HG03378 (cell line): ENCODE results near the gene ENTPD2.

ENCODE experiments used
- ATAC-seq: cut with Tn5 transposase; IDR thresholded peaks from one replicate; pipeline ENCODE4 v1.9.1; 2021; ENCODE audit warnings: mild to moderate bottlenecking, moderate library complexity; ENCODE audit not compliant: unreplicated experiment

Gene ENTPD2

DNA sequence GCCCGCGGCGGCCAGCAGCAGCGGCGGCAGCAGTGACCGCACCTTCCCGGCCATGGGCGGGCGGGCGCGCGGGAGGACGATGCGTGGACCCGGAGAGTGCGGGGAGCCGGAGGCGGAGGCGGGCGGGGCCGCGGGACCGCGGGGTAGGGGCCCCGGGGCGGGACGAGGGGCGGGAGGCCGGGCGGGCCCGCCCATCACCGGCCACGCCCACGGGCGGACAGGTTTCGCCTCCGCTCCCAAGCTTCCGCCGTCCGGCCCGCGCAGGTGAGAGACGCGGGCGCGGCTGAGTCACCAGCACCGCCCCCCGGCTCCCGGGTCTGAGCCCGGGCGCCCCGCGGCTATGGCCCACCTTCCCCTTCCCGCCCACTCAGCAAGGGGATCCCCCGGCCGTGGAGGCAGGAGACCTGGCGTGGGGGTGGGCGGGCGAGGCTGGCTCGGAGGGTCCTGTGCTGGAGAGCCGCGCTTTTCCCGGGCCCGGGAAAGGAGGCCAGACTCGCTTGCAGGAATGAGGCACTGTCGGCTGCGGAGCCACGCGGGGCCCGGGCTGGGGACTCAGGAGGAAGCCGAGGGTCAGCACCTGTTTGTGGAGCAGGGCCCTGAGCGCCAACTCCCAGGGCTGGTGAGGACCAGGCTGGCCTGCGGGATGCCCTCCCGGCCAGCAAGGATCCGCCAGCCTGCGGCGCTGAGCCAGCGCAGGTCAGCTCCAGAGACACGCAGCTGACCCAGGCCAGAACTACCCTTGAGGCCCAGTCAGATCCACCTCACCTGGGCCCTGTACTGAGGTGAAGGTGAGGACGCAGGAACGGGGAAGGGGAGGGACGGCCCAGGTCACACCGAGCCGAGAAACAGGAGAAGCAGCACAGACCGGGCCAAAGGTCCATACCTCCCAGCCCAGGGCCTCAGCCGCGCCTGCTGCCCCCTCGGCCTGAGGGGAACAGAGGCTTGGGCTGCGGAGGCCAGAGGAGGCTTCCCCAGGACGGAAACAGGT, at the start of gene ENTPD2:
Gene ENTPD2 (minus strand): TSS at position 118 of the 988 bp plus-strand sequence. CDS start 64 bp downstream, at position 54.
- no peak for ATAC-seq

DNA sequence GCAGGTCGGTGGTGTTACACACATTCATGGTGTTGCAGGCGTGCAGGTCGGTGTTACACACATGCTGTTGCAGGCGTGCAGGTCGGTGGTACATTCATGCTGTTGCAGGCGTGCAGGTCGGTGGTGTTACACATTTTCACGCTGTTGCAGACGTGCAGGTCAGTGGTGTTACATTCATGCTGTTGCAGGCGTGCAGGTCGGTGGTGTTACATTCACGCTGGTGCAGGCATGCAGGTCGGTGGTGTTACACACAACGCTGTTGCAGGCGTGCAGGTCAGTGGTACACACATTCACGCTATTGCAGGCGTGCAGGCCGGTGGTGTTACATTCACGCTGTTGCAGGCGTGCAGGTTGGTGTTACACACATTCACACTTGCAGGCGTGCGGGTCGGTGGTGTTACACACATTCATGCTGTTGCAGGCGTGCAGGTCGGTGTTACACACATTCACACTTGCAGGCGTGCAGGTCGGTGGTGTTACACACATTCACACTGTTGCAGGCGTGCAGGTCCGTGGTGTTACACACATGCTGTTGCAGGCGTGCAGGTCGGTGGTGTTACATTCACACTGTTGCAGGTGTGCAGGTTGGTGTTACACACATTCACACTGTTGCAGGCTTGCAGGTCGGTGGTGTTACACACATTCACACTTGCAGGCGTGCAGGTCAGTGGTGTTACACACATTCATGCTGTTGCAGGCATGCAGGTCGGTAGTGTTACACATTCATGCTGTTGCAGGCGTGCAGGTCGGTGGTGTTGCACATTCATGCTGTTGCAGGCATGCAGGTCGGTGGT, 49.5 kb upstream of the ENTPD2 start:
- no peak for ATAC-seq

DNA sequence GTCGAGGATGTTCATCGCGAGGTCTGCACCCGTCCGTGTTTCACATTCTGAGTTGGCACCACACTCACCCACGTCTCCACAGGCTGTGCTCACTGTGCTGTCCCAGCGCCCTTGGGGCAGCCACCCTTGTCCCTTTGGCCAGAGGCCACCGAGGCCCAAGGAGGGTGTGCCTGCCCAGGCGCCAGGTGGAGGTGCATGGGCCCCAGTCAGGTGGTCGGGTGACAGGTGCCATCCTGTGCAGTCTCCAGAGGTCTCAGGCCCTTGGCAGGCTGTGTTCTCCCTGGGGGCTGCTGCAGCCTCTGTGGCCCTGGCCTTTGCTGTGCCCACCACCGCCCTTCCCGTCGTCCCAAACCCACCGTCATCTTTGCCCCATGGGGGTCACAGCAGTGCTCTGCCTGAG, 45.4 kb upstream of the ENTPD2 start:
- no peak for ATAC-seq

DNA sequence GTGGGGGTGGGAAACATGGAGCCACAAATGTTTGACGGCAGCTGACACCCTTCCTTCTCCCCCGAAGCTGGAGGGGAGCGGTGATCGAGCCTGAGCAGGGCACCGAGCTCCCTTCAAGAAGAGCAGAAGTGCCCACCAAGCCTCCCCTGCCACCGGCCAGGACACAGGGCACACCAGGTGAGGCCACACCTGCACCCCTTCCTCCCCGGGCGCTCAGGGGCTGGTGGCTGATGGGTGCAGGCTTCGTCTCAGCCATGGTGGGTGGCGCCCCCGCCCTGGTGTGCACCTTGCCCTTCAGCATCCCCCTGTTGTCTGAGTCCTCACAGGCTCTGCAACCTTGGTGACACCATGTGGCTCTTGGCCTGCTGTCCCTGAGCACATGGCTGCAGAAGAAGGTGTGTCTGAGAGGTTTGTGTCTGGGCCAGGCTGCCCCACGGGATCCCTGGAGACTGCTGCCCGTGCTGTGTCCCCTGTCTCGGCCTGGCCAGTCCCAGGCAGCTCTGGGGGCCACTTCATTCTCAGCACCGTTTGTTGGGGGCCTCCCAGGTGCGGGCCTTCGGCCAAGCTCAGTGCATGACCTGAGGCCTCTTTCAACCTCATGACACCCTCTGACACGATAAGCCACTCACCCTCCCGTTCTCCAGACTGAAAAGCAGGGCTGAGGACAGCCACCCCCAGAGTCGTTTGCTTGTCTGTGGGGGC, 44.1 kb upstream of the ENTPD2 start:
- no peak for ATAC-seq

DNA sequence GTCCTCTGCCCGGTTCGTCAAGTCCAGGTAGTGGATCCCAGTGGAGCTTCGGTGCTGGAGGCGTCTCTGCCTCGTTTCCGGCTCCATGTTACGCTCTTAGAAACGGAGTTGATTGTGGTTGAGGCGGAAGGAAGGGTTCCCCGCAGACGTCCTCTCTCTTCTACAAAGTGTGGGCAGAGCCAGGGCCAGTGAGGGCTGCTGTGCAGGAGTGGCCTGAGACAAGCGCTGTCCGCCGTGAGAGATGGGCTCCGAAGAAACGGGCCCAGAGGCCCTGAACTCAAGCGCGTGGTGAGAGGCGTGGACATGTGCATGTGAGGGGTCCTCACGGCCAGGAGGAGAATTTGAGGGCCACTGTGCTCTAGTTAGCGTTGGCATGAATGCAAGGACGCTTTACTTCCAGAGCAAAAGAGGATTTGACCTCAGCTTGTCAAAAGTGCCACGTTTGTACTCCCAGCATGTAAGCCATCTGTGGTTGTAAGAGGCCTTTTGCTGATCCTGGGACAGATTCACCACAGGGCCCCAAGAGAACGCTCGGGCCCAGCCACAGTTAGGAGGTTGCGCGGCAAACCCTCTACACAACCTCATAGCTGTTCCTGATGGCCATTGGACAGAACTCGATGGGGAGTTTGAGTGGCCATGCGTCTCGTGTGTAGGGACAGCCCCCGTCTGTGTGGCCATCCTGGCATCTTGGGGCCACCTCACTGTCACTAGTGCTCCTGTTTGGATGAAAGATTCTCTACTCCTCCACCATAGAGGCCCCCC, 43.1 kb upstream of the ENTPD2 start:
- no peak for ATAC-seq

DNA sequence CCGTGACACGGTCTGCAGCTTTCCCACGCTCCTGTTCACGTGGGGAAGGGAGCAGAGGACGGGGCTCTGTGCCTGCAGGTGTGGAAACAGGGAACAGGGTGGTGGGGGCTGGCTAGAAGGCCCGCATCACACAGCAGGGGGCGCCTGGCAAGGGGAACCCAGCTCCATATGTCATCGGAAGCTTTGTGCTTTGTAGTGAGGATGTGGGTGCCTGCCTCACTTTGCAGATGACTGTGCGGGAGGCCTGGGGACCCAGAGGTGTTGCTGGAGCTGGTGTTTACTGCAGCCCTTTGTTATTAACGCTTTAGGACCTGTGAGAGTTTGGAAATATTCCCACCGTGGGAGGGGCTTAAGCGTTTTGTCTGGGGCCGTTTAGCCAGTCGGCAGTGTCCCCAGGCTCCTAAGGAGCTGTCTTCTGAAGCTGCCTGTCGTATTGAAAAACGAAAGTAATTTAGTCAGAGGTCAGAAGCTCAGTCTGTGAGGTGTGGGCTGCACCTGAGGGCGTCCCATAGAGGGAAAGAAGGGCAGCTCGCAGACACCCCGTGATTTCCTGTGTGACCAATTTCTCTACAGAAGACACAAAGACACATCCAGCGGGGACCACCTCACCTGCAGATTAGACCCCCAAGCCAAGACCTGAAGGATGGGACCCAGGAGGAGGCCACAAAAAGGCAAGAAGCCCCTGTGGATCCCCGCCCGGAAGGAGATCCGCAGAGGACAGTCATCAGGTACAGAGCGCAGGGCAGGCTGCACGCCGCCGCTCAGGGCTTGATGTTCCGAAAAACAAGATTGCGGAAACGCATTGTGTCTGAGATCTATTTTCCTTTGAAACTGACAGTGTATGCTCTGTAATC, 42.0 kb upstream of the ENTPD2 start:
- ATAC-seq: no peak

DNA sequence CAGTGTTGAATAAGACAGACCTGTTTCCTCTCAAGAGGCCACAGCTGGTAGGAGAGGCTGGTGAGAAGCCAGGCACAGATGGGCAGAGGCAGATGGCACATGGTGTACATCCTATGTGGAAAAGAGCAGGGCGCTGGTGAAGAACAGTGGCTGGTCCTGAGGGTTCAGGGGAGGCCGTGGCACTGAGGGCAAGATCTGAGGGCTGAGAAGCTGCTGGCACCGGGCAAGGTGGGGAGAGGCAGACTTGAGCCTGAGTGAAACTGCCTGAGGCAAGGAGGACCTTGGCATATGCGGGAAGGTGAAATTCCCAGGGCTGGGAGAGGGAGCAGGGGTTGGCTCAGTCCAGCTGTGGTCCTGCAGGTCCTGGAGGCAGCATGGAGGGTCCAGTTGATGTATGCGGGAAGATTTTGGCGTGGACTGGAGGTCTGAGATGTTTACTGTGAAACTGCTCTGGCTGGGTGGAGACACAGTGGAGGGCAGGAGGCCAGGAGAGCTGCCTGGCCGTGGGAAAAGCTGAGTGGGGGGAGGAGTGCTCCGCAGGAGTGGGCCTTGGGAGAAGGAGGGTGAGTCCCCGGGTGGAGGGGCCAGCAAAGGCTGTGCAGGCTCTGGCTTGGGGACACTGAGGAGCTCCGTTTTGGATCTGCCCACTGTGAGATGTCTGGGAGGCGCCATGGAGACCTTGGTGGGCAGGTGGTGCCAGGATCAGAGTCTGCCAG, 35.5 kb upstream of the ENTPD2 start:
- no peak for ATAC-seq

DNA sequence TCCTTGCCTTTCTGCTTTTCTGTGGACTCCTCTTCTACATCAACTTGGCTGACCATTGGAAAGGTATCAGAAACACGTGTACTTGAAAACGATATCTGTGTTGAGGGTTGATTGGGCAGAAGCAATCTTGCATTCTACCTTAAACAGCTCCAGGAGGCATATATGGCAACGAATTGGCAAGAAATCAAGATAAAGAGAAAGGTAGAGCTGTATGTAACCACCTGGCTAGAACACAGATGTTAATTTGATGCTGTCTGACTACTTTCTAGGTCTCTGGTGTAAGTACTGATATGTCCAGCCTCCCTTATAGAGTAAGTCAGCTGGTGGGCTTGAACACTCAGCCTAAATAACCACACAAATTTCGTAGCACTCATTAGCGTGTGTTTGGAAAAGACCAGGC, 34.3 kb upstream of the ENTPD2 start:
- ATAC-seq: no peak

DNA sequence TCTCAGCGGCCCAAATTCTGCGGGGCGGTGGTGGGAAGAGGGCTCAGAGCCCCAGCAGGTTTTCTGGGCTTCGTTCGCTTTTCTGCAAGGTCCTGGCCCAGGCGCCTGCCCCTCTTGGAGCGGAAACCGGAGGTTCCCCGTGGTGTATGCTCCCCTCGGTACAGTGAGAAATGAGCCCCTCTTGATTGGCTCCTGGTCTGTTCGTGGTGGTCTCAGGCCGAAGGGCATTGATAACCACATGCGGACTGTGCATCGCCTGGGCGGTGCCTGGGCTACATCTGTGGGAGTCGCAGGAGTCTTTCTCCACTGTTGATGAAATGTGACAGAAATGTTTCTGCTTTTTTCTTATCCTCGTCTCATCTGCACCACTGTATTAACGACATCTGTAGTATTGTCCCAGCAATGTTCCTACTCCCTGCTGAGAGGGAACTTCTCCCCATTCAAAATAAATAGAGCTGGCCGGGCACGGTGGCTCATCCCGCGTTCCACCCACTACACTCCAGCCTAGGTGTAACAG, 33.6 kb upstream of the ENTPD2 start:
- no peak for ATAC-seq

DNA sequence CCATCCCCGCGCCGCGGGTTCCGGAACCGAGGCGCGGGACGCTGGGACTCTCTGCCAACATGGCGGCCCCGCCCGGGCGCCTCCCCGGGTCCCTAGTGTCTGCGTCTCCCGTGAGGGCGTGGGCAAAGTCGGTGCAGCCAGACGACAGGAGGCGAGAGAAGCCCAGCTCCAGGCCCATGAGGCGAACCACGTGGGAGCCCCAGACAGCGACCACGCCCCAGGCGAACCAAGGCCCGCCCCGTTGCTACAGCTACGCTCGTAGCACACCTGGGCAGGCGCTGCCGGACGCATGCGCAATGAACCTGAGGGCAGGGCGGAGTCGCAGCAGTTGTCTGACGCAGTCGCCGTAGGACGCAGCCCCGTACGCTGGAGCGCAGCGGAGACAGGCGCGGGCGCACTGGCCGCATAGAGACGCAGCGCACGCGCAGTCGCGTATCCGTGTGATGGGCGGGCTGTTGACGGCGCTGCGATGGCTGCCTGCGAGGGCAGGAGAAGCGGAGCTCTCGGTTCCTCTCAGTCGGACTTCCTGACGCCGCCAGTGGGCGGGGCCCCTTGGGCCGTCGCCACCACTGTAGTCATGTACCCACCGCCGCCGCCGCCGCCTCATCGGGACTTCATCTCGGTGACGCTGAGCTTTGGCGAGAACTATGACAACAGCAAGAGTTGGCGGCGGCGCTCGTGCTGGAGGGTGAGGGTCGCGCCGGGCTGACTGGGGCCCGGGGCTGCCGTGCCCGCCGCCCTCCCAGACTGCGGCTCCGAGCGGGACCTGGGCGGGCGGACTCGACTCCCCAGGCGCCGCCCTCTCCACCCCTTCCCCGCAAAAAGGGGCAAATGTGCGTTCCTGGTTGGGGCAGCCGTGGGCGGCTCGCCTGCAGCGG, 32.9 kb upstream of the ENTPD2 start, which contains the start of gene MAN1B1:
Gene MAN1B1 (plus strand): TSS at position 455 of the 878 bp plus-strand sequence. CDS start 15 bp downstream, at position 470.
- ATAC-seq: peak; percentile 85

DNA sequence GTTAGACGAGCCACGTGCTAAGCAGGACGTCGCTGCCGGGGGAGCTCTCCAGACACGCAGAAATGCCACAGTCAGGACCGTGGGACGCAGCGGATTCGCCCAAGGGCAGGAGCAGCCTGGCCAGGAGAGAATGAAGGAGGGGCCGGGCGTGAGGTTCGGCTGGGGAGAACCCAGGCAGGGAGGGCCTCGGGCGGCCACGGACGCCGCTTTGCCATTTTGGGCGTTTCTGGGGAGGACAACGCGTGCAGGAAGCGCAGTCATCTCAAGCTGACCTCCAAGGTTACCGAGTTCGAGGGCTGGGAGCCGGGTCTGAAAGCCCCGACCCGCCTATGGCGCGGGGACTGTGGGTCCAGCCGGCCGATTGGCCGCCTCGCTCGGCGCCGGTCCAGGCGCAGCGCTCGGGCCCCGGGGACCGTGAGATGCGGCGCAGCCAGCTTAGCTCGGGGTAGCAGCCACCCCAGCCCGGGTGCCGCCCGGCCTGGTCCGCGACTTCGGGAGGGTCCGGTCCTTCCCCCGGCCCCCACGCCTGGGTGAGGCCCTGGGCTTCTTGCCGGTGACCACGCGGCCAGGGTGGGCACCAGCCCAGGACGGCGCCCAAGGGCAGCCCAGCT, 32.2 kb upstream of the ENTPD2 start:
- no peak for ATAC-seq

DNA sequence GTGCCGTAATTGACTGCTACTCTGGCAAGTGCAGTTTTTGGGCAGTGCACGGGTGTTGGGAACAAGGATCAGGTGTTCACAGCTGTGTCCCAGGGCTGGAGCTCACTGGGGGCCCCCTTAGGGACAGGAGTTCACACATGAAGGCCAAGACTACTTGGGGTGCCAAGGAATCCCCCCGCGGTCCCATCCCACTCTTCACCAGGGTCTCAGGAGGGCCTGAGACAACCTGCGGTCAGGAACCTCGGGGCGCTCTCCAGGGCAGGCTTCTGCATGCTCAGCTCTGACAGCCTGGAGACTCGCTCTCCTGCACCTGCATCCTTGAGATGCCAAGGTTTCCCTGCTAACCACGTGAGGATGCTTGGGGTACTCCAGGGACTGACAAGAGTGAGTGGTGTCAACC, 30.7 kb upstream of the ENTPD2 start:
- ATAC-seq: no peak

DNA sequence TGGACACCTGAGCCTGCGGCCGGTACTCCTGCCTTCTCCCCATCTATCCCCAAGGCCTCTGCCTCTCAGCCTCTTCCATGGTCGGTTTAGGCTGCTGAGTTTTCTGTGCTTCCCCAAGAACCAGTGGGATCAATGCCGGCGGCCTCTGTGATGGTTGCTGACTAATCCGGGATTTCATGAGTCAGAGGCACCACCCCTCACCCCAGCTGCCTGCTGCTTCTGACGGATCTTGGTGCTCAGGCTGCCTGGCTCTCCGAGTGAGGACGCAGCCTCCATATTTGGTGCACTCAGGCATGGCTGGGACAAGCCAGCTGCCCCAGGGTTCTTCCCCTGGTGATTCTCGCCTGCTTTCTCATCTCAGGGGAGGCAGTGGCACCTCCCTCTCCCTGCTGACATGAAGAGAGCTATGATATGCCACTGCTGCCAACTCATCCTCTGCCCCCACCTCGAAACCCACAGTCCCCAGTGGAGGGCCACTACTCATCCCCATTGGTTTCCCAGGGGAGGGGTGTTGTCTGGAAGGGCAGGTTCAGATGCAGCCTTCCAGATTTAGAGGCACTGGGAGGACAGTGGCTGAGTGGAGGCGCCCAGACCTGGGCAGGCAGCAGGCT, 29.6 kb upstream of the ENTPD2 start:
- no peak for ATAC-seq

DNA sequence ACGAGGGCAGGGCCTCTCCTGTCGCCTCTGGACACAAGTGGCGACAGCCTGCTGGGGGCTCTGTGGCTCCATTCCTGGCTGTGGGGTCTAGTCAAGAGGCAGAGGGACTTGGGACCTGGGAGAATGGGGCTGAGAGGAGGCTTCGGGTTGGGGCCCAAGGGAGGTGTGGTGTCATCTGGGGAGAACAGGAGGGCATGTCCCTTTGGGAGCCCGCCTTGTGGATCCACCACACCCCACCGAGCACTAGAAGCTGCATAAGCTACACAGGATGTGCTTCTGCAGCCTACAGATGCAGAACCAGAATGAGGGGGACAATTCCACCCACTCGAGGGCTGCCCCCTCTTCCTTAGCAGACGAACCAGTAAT, 29.0 kb upstream of the ENTPD2 start:
- ATAC-seq: no peak

DNA sequence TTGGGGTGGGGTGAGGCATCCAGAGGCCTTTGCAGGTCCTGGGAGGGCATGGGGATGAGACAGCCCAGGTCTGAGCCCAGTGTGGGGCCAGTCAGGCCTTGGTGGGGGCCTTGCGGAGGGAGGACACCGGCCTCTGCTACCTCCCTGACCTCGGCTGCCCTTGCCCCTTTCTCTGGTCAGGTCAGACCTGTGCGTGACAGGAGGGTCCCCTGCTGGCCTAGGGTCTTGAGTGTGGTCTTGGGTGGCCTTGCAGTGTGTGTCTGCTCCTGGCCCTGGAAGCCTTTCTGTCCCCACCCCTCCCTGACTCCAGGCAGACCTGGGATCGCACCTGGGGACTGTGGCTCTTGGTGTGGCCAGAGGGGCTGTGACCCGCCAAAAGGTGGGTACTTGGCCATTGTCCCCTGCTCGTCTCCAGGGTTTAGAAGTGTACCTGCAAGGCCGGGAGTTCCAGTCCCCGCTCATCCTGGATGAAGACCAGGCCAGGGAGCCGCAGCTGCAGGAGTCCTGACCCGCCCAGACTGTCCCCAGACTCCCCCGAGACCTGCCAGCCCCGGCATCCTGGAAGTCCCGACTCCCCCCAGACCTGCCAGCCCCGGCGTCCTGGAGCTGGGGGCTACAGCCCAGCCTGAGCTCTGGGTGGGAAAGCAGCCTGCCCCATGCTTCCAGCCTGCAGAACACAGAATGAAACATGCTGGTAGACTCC, 28.5 kb upstream of the ENTPD2 start:
- no peak for ATAC-seq
